GM19395 (cell line): Measurements from ENCODE around the gene PRKD1.
"Not testable (repeated sequence)": the region's sequence is repeated elsewhere in the genome, so short reads cannot be mapped to it uniquely, and the experiment has no call there.

ENCODE experiments used
- ATAC-seq: cut with Tn5 transposase; IDR thresholded peaks from one replicate; pipeline ENCODE4 v1.9.1; 2021; ENCODE audit warnings: mild to moderate bottlenecking, moderate library complexity; ENCODE audit not compliant: unreplicated experiment

The PRKD1 gene

DNA sequence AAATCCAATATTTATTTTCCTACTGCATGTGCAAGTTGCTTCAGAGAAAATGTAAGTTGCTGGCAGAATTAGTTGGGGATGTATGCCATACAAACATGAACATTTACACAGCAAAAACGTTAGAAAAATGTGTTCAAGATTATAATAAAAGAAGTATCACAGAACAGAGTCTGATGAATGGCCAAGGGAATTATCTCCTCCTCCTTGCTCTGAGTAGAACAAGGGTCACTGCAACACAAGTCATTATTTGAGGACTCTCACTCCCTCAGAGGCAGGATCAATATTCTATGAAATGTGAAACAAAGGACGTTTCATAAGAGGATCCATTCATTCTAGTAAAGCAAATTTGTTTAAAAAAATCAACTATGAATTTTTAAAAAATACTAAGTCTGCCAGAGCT, 177.8 kb downstream of the PRKD1 start:
- ATAC-seq, result no peak

DNA sequence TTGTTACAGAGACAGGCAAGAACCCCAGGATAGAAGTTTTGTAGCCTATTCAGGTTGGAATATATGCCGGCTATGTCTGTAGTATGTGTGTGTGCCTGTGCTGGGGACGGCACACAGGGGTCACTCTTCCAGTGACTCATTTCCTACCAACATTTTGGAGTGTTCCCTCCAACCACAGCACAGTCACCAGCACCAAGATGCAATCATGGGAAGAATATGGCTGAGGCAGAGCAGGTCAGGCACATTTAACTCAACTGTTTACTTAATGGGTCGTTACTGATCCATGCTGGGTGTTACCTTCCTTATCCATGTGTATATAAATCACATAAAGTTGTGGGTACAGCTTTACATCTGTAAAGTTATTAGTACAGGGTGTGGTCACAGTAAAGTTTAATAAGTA, 178.3 kb downstream of the PRKD1 start:
- no peak for ATAC-seq

DNA sequence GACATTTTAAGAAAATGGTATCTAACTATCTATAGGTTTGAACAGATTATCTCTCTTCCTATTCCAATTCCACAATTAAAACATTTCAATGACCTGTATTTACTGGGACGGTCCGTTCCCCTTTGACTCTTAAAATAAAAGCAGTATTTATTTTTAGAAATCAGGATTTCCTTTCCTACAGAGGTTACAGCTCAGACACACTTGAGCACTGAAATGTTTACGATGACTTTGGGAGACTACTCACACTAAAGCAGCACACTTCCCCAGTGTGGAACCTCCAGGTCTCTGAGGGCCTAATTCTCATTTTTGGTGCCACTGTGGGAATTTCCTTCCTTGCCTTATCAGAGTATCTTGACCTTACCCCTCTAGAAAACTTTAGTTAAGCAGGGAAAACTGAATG, 181.8 kb downstream of the PRKD1 start:
- ATAC-seq, result no peak

DNA sequence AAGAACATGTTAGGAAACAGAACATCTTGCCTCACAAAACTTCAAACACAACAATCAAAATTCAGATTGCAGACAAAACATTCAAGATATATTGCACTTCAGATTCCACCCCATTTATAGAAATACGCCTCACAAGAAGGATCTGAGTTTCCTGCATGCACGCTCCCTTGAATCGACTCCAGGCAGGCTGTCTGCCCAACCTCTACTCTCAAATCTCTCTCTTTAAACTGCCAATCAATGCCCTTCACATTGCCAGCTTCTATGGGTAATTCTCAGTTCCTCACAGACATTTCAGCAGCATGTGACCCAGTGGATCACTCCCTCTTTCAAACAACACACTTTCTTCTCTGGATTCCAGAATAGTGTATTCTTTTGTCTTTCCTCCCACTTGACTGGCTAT, 184.1 kb downstream of the PRKD1 start:
- ATAC-seq, result no peak

DNA sequence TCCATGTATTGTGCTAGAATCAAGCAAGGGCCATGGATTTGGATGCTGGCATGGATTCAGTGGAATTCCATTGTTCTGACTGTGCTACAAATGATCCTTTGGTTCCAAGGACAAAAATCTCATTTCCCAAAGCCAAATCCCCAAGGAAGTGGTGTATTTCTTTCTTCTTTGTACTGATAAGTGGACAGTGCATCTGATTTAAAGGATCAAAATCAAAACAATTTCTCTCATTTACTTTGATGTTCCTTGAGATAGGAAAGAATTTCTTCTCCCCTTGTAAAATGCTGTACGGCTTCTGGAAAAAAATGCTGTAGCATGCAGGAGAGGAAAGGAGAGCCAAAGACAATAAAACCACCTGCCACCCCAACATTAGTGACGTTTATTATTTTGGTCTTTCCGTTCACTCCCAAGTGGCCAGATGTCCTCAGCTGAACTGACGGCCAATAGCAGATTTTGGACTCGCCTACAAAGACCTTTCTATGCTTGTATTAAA, 185.7 kb downstream of the PRKD1 start:
- no peak for ATAC-seq

DNA sequence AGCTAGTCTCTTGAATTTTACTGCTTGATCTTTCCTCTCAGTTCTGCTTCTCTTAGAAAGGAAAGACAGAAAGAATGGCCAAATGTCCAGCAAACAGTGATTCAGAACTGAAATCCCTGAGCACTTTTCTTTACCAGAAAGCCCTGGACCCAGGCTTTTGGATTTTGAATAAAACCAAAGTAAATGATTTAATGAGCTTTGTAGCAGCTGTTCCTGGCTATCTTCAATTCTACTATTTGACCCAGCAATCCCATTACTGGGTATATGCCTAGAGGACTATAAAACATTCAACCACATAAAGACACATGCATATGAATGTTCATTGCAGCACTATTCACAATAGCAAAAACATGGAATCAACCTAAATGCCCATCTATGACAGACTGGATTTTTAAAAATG, 187.2 kb downstream of the PRKD1 start:
- ATAC-seq, result no peak

DNA sequence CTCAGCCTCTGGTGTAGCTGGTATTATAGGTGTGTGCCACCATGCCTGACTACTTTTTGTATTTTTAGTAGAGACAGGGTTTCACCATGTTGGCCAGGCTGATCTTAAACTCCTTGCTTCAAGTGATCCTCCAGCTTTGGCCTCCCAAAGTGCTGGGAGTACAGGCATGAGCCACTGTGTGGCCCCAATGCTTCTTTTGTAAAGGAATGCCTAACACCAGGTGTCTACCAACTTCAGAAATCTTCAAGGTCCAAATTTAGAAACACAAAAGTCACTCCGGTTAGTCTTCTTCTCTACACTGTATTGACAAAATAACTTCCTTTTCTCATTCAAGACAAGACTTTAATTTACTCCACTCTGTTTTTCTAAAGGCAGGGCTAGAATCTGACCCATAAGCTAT, 188.7 kb downstream of the PRKD1 start:
- no peak for ATAC-seq

DNA sequence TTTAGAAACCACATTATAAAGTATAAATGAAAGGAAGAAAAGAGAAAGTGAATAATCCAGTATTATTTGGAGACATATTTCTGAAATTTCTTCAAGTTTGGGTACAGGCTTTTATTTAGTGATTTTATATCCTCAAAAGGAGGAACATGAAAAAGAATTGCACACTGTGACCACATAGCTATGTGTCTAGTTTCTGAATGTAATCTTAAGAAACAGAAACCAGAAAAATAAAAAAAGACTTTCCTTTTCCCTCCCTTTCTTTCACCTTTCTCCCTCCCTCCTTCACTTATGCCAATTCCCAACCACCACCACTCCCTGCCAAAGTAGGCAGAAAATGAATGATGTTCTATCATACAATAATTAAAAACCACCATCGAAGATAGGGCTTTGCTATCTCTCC, 189.6 kb downstream of the PRKD1 start:
- no peak for ATAC-seq

DNA sequence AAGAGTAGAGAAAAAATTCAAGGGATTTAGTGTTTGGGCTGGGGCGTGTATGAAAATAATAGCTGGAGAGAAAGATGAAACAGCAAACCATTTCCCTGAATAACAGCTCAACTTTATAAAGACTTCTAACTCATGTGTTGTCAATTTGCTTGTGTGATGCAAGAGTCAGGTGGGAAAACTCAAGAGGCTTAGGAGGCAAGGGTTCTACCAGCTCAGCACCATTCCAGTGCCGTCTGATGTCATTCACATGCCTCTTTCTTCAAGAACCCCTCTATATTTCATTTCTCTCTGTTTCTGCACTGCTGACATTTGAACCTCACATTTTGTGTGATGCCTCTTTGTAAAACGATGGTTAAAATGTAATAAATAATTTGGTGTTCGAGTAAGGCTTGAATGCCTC, 192.2 kb downstream of the PRKD1 start:
- no peak for ATAC-seq

DNA sequence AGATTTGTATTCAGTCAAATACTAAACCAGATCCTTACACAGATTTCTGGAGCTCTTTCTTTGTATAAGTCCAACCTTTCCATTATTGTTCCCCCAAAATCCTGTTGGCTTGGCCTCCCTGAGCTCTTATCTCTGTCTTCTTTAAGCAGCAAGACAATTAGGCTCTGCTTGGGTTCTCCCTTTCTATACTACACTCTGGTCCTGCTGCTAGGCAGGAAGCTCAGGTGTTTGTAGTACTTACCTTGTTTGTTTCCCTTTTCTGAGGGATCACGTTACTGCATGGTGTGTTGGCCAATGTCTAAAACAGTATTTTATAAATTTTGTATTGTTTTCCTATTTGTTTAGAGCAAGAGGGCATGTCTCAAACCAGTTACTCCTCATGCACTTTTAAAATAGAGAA, 192.9 kb downstream of the PRKD1 start:
- ATAC-seq, result no peak

DNA sequence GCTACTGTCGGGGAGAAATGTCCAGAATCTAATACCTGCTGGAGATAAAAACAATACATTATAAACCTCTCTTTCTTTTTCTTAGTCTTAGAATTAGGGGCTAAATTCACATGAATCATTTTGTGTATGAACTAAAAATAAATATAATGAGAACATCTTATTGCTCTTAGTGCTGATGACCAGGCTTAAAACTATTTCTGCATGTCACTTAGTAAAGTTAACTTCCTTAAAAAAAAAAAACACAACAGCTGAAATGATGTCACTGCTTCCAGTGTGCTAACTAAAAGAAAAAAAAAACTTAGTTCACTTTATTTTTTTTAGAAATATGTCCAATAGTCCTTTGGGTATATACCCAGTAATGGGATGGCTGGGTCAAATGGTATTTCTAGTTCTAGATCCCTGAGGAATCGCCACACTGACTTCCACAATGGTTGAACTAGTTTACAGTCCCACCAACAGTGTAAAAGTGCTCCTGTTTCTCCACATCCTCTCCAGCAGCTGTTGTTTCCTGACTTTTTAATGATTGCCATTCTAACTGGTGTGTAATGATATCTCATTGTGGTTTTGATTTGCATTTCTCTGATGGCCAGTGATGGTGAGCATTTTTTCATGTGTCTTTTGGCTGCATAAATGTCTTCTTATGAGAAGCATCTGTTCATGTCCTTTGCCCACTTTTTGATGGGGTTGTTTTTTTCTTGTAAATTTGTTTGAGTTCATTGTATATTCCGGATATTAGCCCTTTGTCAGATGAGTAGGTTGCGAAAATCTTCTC, 200.9 kb downstream of the PRKD1 start:
- ATAC-seq, result not testable (repeated sequence)

DNA sequence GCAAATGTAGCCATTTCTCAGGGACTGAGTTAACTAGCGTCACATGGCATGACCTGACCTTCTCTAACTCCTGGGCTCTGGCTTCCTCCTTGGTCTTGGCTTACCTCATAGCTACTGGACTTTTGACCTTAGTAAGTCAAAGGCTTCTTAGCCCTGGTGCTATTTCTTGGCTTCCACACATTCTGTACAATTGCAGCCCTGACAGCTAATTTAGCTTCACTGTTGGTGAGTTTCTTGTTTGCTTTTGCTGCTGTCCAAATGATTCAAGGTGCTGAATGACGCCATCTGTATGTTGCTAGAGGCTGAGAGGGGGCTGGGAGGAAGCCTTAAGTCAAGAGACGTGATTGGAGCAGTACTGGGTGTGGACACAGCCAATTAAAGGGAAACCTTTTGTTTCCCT, 202.7 kb downstream of the PRKD1 start:
- no peak for ATAC-seq

DNA sequence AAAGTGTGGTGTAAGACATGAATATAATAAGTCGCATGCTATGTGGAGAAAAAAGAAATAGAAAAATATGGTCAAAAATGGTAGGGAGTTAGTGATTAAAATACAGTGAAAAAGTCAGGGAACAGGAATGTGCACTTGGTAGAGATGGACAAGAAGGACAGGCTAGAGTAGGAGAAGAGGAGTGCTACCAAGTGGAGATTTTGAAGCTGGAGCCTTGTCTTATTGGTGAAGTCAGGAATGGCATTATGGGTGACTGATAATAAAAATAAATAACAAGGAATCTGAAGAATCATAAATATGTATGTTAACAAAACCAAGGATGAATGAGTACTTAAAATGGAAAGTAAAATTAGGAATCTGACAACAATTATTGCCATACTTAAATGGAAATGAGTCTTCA, 204.8 kb downstream of the PRKD1 start:
- no peak for ATAC-seq

DNA sequence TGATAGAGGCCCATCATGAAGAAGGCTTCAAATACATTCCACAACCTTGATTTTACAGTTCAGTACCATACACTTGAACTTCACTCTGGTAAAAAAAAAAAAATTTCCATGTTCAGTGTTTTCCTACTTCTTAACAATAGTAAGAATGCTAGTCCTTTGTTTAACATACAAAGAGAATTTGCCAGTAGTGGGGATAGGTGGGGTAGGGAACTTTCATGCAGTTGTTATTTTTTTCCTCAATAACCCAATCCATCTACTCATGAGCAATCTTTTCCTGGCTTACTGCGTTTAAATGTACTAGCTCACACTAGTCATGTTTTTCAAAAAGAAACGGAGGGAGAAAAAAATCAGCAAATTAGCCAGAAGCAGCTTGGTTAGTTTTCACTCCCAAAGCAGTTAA, 206.1 kb downstream of the PRKD1 start:
- no peak for ATAC-seq

DNA sequence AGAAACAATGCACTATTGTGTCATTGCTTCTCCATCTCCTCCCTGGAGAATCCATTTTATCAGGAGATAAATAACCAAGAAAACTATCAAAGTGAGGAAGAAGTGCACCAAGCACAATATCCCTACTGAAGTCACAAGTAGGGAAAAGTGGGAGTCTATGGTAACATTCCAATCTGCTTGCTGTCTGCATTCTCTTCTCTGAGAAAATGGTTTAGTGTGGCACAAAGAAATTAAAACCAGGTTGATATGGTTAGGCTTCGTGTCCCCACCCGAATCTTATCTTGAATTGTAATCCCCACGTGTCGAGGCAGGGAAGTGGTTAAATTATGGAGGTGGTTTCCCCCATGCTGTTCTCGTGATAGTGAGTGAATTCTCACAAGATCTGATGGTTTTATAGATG, 209.7 kb downstream of the PRKD1 start:
- no peak for ATAC-seq

DNA sequence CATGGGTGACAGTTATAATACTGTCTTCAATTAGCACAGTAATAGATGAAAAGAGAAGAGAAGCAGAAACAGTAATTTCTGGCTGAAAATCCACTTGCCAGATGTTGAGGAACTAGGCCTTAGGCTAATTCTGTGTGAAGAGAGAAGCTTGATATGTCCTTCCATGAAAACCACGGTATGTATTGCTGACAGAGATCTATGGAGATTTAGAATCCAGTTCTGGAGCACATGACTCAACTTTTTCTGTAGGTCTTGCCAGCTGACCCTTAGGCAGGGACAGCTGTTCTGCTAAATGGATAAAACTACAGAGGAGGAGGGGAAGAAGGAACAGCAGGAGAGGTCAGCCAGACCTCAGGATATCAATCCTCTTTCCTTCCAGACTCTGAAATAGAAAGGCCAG, 211.5 kb downstream of the PRKD1 start:
- ATAC-seq, result no peak

DNA sequence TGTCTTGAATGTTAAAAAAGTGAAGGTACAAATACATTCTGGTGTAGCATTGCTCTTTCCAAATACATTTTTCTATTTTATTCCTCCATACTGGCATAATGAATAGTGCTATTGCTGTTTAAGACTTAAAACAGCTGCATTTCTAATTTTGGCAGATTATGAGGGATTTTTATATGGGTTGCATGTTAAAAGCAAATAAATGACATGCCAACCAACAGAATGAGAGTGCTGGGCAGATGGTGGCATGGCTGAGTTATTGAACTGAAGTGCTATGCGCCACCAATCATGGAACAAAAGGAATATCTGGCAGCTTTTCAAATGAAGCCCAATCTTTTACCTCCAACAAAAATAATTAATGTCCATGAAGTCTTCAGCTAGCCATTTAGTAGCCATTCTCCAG, 215.0 kb downstream of the PRKD1 start:
- no peak for ATAC-seq

DNA sequence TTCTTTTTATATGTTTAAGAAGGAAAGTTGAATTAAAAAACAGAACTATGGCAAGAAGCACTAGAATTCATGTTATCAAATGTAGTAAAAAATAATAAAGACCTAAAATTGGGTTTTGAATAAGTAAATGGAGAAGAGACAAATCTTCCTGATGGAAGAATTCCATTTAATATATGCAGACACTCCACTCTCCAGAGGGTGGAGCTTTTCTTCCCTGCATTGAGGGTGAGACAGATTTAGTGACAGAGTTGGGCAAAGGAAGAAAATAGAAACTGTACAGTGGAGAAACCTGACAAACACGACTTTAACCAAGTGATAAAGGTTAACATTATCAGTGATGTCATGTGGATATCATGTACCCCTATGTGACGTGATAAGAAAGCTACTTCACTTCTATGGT, 217.6 kb downstream of the PRKD1 start:
- ATAC-seq, result no peak

DNA sequence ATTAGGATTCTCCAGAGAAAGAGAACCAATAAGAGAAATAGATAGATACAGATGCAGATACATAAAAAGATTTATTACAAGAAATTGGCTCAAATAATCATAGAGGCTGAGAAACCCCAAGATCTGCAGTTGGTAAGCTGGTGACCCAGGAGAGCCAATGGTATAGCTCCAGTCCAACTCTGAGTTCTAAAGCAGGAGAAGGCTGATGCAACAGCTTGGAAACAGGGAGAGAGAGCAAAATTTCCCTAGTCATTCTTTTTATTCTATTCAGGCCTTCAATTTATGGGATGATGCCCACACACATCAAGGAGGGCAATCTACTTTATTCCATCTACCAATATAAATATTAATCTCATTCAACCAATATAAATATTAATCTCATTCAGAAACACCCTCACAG, 218.2 kb downstream of the PRKD1 start:
- no peak for ATAC-seq

DNA sequence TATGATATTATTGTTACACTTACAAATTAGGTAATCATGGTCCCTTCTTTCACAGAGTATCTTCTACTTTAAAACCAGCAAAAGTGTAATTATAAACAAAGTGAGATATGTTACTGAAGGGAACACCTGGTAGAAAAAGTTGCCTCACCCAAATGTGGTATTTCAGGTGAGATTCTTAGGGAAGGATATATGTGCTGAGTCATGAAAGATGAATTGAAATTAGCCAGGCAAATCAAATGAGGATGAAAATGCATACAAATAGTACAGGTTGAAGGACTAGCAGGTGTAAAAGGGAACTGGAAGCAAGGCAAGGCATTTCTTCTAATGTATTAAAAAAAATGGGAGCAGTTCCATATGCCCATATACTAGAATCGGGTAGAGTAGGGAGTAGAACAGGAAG, 220.9 kb downstream of the PRKD1 start:
- no peak for ATAC-seq

DNA sequence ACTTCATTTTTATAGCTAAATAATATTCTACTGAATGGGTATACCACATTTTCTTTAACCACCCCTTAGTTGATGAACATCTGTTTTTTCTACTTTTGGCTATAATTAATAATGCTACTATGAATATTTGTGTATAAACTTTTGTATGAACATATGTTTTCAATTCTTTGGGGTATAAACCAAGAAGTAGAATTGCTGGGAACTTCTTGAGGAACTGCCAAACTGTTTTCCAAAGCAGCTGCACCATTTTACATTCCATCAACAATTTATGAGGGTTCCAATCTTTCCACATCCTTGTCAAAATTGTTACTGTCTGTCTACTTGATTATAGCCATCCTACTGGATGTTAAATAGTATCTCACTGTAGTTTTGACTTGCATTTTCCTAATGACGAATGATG, 221.8 kb downstream of the PRKD1 start:
- no peak for ATAC-seq

DNA sequence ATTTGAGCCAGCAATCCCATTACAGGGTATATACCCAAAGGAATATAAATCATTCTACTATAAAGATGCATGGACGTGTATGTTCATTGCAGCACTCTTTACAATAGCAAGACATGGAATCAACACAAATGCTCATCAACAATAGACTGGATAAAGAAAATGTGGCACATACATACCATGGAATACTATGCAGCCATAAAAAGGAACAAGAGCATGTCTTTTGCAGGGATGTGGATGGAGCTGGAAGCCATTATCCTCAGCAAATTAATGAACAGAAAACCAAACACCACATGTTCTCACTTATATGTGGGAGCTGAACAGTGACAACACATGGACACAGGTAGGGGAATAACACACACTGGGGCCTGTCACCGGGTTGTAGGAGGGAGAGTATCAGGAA, 238.1 kb downstream of the PRKD1 start:
- ATAC-seq, result not testable (repeated sequence)

DNA sequence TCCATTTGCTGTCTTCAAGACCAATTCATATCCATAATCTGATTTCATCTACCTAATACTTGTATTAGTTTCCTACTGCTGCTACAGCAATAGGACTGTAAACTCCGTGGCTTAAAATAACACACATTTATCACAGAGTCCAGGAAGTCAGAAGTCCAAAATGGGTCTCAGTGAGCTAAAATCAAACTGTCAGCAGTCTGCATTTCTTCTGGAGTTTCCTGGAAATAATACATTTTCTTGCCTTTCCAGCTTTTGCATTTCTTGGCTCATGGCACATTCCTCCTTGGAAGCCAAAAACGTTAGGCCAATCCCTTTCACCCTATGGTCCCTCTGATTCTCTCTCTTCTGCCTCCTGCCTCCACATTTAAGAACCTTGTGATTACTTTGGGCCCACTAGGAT, 239.8 kb downstream of the PRKD1 start:
- no peak for ATAC-seq
